Heart left ventricle (tissue), 16 donors: ENCODE data around the gene SND1. TPM values are rescaled to one million over a fixed set of nuclear protein-coding genes. Genes with fewer than 3 reads are reported as not detected.
A peak's percentile ranks its signal among the peaks of the same experiment; 100 is the strongest.

Source experiments
- ATAC-seq, 4 donors: fragments of 200-7000 bp; cut with Tn5 transposase; one replicate each; pipeline ENCODE4 v1.9.1; 2020 to 2022; ENCODE audit warnings: moderate library complexity in 4 of 4, mild to moderate bottlenecking in 3 of 4, moderate number of reproducible peaks in 1 of 4
- DNase-seq, 5 donors: peaks; one replicate each; pipeline ENCODE4 v3.0.0-alpha.2; 2020
- H3K27ac ChIP-seq, 12 donors: fragments of 200-600 bp; sonication (generic) in 4 of 12; one replicate each; pipeline versions ENCODE4 v1.5.0 to v1.8.0; 2016 to 2022; ENCODE audit warnings: mild to moderate bottlenecking in 2 of 12
- H3K27me3 ChIP-seq, 9 donors: fragments of 200-600 bp; sonication (generic) in 2 of 9; one replicate each; pipeline versions ENCODE4 v1.5.1 to v1.8.0; 2016 to 2022; ENCODE audit warnings: mild to moderate bottlenecking in 3 of 9
- H3K36me3 ChIP-seq, 9 donors: fragments of 200-600 bp; sonication (generic) in 2 of 9; one replicate each; pipeline versions ENCODE4 v1.5.0 to v1.8.0; 2018 to 2022; ENCODE audit warnings: mild to moderate bottlenecking in 2 of 9
- H3K4me1 ChIP-seq, 12 donors: fragments of 200-600 bp; sonication (generic) in 4 of 12; one replicate each; pipeline versions ENCODE4 v1.5.0 to v1.8.0; 2016 to 2022; ENCODE audit warnings: mild to moderate bottlenecking in 3 of 12
- H3K4me3 ChIP-seq, 12 donors: fragments of 200-600 bp; sonication (generic) in 4 of 12; one replicate each; pipeline versions ENCODE4 v1.5.0 to v1.8.0; 2017 to 2022; ENCODE audit warnings: mild to moderate bottlenecking in 9 of 12, moderate library complexity in 4 of 12
- H3K9me3 ChIP-seq, 12 donors: fragments of 200-600 bp; sonication (generic) in 4 of 12; one replicate each; pipeline versions ENCODE4 v1.5.0 to v1.8.0; 2016 to 2022; ENCODE audit warnings: mild to moderate bottlenecking in 1 of 12
- POLR2A ChIP-seq, 2 donors: fragments of 450-650 bp; IDR thresholded peaks; one replicate each; pipeline ENCODE4 v1.6.1; 2017; ENCODE audit warnings: antibody characterized with exemption in 2 of 2, mild to moderate bottlenecking in 2 of 2, moderate library complexity in 2 of 2
- WGBS, 4 donors: extraction: QIAGEN DNeasy Blood & Tissue Kit in 2 of 4; methylation state at CpG; one replicate each; pipeline versions ENCODE4 v1.1.5 to v1.1.7; 2013 to 2018; 5-methylcytosine and 5-hydroxymethylcytosine counted together
- intact Hi-C, 10 donors: fragments of 100-400 bp; cut with DNase I; formaldehyde crosslinking; loops; one replicate each; pipeline versions ENCODE4 v1.11.1 to v1.14.2; 2022
- polyA plus RNA-seq, 2 donors: library from polyadenylated mRNA; stranded (reverse); fragments of 200-250 nt; gene quantifications; one replicate each; pipeline ENCODE4 v1.2.3, GENCODE V29; 2013
- total RNA-seq, 9 donors: library from RNA; depleted of rRNA in 2 of 9; stranded (reverse); fragments of >200 nt in 2 of 9; fragmentation: NEBNext Ultra II Directional in 3 of 9; extraction: Animal tissue kit (Norgen Biotek cat#: 25700) in 3 of 9; gene quantifications; one replicate each; pipeline versions ENCODE4 v1.1.0 to v1.2.4, GENCODE V29; 2016 to 2023
- TF ChIP-seq, protein P1 (sequence below), 12 donors: fragments of 200-600 bp; sonication (generic) in 4 of 12; IDR thresholded peaks; one replicate each; pipeline versions ENCODE4 v1.5.0 to v1.8.0; 2018 to 2022; ENCODE audit warnings: antibody characterized with exemption in 12 of 12, mild to moderate bottlenecking in 5 of 12
- donor health status: ischemic (EF 13 %, LVEDD 7.1; RV severe dilation, severe dysfunction).
- donor health status: healthy with polysubstance abuse.
- donor health status: DM: no; HTN: yes; CAD: no.
- donor health status: DM: no; HTN: no; CAD: no.
- donor health status: ischemic (EF 25% LVEDD 6.9; RV normal size, moderate dysfunction).
- donor health status: ischemic (EF 25% LVEDD 5.7; RV mildly dilated, moderate dysfunction).
- donor health status: healthy.
- donor health status: DM: yes; HTN: yes; CAD: no.
- donor health status: ischemic (EF 35%, LVEDD 5.7; RV mildly dilated, moderate dysfunction).
- donor health status: nonischemic (EF 11% LVEDD 7.7; RV severe dilation, severe dysfunction).
- donor health status: DM: yes; HTN: yes; CAD: no.
- donor health status: PGD.
- donor health status: ischemic (EF 29% LVEDD 5.4; RV normal size, mild dysfunction).
- donor health status: nonischemic (EF 23%, LVEDD 6.1; RV moderate dilation, normal function).

SND1 gene
- total and polyA plus RNA-seq, 11 donors, result 45.6 to 115 (median 76.3) TPM

DNA sequence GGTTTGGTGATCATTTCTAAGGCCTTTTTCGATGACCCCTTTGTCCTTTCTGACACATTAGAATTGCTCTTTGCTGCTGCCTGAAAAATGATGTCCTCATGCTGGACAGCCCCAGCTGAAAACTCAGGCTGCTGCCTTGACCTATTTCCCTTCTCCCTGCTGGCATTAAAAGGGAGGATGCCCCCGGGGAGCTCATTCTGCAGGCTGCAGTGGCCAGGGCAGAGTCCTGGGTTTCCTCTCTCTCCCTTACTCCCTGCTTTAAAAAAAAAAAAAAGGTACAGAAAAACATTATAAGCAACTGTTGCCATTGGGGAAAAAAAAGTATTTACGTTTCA is 343.9 kb downstream of the SND1 start:
- peaks cover 0 to 31% (median 3%) of the 10 kb centered on the region in 9 donors for H3K36me3 ChIP-seq
- TF ChIP-seq POLR2A (IDR thresholded peaks at IDR 0.05), result no peak
- TF ChIP-seq, protein P1, sequence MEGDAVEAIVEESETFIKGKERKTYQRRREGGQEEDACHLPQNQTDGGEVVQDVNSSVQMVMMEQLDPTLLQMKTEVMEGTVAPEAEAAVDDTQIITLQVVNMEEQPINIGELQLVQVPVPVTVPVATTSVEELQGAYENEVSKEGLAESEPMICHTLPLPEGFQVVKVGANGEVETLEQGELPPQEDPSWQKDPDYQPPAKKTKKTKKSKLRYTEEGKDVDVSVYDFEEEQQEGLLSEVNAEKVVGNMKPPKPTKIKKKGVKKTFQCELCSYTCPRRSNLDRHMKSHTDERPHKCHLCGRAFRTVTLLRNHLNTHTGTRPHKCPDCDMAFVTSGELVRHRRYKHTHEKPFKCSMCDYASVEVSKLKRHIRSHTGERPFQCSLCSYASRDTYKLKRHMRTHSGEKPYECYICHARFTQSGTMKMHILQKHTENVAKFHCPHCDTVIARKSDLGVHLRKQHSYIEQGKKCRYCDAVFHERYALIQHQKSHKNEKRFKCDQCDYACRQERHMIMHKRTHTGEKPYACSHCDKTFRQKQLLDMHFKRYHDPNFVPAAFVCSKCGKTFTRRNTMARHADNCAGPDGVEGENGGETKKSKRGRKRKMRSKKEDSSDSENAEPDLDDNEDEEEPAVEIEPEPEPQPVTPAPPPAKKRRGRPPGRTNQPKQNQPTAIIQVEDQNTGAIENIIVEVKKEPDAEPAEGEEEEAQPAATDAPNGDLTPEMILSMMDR (IDR thresholded peaks at IDR 0.05), result no peak
- peak overlapping the region; percentile 43 to 79 (median 68) for H3K27ac ChIP-seq
- WGBS, 4 donors, result 44 to 66% (median 47%) methylated on average over 3 of the region's 3 CpGs
- peak; percentile 39 to 54 (median 47) for ATAC-seq
- peaks cover 0 to 66% (median 41%) of the 10 kb centered on the region in 12 donors for H3K4me1 ChIP-seq
- DNase-seq, result peak in 1 of 5 donors; percentile 67
- no peaks in the 10 kb centered on the region for H3K27me3 ChIP-seq
- H3K9me3 ChIP-seq, result no peaks in the 10 kb centered on the region
- intact Hi-C loops, result loop anchor here in 1 of 10 donors (2.0 kb wide), 1 partner anchor 35 kb away; the partner anchor contains the start of gene LRRC4
- H3K4me3 ChIP-seq, result peak overlapping the region in 1 of 12 donors; percentile 12

DNA sequence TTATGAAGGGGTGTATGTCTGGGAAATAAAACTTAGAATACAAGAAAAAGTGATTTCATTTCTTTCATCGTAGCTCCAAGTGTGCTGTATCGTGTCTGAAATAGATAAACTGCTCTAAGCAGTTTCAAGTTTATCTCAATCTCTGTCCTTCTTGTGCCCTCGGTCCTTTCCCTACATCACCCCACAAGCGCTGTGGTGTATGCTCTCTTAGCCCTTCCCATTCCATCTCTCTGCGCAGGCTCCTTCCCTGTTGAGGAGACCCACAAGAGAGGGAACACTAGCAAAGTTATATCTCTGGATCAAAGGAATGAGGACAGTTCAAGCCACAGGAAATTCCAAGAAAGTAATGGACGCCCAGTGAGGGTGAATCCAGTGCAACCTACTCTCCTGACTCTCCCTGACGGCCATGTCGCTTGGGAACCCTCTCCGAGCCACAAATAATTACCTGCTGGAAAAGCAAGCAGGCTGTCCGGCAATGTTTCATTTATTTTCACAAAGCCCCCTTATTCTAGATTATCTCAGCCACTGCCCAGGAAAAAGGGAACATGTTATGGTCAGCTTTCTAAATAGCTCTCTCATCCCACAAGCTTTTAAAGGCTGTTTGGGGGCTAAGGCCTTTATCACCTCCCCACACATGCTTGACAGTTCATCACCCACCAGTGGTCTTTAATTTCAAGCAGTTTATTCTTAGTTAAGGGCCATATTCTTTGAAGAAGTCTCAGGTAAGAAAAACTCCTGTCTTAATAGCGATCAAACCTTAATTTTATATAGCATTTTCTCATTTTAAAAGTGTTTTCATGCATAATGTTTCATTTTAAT is 344.5 kb downstream of the SND1 start:
- Histone ChIP-seq H3K36me3 (peaks cover 0 to 25% (median 0%) of the 10 kb centered on the region in 9 donors), H3K4me1 (peaks cover 0 to 67% (median 42%) of the 10 kb centered on the region in 12 donors), H3K27me3 (no peaks in the 10 kb centered on the region), H3K9me3 (no peaks in the 10 kb centered on the region), H3K27ac (peak overlapping the region; percentile 43 to 79 (median 68)), H3K4me3 (peak overlapping the region in 1 of 12 donors; percentile 12)
- DNase-seq (no peak), ATAC-seq (no peak)
- 77 to 80% (median 78%) methylated on average over 11 of the region's 11 CpGs for WGBS, 4 donors
- intact Hi-C loops, result loop anchor here in 1 of 10 donors (2.0 kb wide), 1 partner anchor 34 kb away; the partner anchor contains the start of gene LRRC4
- TF ChIP-seq, protein P1 (IDR thresholded peaks at IDR 0.05), result no peak
- TF ChIP-seq POLR2A (IDR thresholded peaks at IDR 0.05), result no peak

DNA sequence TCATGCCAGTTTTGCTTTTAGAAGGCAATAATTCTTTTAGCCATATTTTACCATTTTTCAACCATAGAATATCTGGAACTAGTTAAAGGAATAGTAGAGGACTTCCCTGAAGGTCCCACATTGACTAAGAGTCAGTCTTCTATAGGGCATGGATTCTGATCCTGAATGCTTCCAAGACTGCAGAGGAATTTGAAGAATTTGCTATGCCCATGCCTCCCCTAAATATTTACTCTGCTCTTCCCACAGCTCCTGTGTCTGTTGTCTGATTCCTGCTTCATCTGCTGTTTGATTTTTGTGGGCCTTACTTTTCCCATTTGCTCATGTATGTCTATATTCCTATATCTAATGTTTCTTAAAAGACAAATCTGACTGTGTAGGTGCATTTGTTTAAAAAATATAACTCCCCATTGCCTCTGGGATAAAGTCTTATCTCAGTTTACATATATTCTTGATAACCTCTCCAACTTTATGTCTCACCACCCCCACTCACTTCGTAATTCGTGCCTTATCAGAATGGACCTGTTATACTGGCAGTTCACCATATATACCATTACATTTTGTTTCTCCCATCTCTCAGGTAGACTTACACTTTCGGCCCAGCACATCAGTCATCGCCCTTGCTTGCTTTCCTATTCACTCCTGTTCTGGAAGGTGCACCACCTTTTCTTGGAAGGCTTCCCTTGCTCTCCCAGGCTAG is 345.4 kb downstream of the SND1 start:
- Histone ChIP-seq H3K4me3 (no peak overlapping the region), H3K9me3 (no peaks in the 10 kb centered on the region), H3K4me1 (peaks cover 0 to 67% (median 42%) of the 10 kb centered on the region in 12 donors), H3K36me3 (peaks cover 0 to 16% (median 0%) of the 10 kb centered on the region in 9 donors), H3K27ac (no peak overlapping the region), H3K27me3 (no peaks in the 10 kb centered on the region)
- TF ChIP-seq, protein P1 (IDR thresholded peaks at IDR 0.05), result no peak
- TF ChIP-seq POLR2A (IDR thresholded peaks at IDR 0.05), result no peak
- DNase-seq (no peak), ATAC-seq (no peak)
- WGBS, 4 donors, result 83 to 88% (median 87%) methylated on average over 4 of the region's 4 CpGs
- intact Hi-C loops, result loop anchor here in 1 of 10 donors (2.0 kb wide), 1 partner anchor 33 kb away; the partner anchor contains the start of gene LRRC4

DNA sequence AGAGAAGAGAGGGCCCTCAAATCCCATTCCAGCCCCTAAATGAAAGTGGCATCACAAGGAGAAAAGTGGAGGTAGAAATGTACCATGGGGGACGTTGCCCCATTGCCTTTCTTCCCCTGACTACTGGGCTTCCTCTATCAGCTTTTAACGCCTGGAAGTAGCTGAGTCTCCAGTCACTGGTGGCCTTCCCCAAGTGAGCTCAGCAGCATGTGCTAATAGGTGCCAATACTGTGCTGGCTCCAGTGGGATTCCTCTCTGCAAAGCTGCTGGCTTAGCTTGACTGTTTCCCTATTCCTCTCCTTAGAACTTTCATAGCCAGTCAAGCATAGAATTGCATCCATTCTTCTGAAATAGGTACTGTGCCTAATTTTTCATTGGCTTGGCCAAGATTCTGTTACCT is 346.7 kb downstream of the SND1 start:
- intact Hi-C loops, result no loop called here
- Histone ChIP-seq H3K27me3 (no peaks in the 10 kb centered on the region), H3K36me3 (peaks cover 0 to 7% (median 0%) of the 10 kb centered on the region in 9 donors), H3K9me3 (no peaks in the 10 kb centered on the region), H3K27ac (no peak overlapping the region), H3K4me1 (peaks cover 0 to 68% (median 42%) of the 10 kb centered on the region in 12 donors), H3K4me3 (no peak overlapping the region)
- no peak for DNase-seq
- TF ChIP-seq, protein P1 (IDR thresholded peaks at IDR 0.05), result no peak
- TF ChIP-seq POLR2A (IDR thresholded peaks at IDR 0.05), result no peak
- no peak for ATAC-seq
- WGBS, 4 donors, result 65 to 86% (median 72%) methylated on average over 2 of the region's 2 CpGs
